ENCODE results near the gene PIP5KL1. TPM values are rescaled to one million over a fixed set of nuclear protein-coding genes. Genes with fewer than 3 reads are reported as not detected.

Gene PIP5KL1
- total RNA-seq, 6 experiments from 2014 or later, result 0.58 to 0.81 (median 0.70) TPM; not detected in 3

- no peak overlapping the region for H3K4me3 ChIP-seq
- H3K9me3 ChIP-seq, result no peaks in the 10 kb centered on the region
- intact Hi-C loops (cut with DNase I), result no loop called here
- TF ChIP-seq POLR2A (IDR thresholded peaks at IDR 0.05), result no peak
- TF ChIP-seq, protein P1, sequence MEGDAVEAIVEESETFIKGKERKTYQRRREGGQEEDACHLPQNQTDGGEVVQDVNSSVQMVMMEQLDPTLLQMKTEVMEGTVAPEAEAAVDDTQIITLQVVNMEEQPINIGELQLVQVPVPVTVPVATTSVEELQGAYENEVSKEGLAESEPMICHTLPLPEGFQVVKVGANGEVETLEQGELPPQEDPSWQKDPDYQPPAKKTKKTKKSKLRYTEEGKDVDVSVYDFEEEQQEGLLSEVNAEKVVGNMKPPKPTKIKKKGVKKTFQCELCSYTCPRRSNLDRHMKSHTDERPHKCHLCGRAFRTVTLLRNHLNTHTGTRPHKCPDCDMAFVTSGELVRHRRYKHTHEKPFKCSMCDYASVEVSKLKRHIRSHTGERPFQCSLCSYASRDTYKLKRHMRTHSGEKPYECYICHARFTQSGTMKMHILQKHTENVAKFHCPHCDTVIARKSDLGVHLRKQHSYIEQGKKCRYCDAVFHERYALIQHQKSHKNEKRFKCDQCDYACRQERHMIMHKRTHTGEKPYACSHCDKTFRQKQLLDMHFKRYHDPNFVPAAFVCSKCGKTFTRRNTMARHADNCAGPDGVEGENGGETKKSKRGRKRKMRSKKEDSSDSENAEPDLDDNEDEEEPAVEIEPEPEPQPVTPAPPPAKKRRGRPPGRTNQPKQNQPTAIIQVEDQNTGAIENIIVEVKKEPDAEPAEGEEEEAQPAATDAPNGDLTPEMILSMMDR (IDR thresholded peaks at IDR 0.05), result no peak
- no peak overlapping the region for H3K27ac ChIP-seq
- 85% methylated on average over 6 of the region's 8 CpGs for WGBS (ENCODE audit: insufficient coverage, low coverage, low lambda C conversion rate, missing lambda C conversion rate)
- peaks cover 0 to 23% (median 12%) of the 10 kb centered on the region in 4 donors for H3K4me1 ChIP-seq
- peaks cover 0 to 48% (median 29%) of the 10 kb centered on the region in 4 donors for H3K36me3 ChIP-seq
- no peaks in the 10 kb centered on the region for H3K27me3 ChIP-seq
- ATAC-seq, result no peak
- DNase-seq, result no peak
These were observed 34.8 kb downstream of the PIP5KL1 start for GRCh38 chr9:127895811-127896210.

- Histone ChIP-seq H3K36me3 (peaks cover 0 to 61% (median 38%) of the 10 kb centered on the region in 4 donors), H3K27ac (no peak overlapping the region), H3K9me3 (no peaks in the 10 kb centered on the region), H3K27me3 (no peaks in the 10 kb centered on the region), H3K4me3 (no peak overlapping the region), H3K4me1 (peaks cover 0 to 21% (median 9%) of the 10 kb centered on the region in 4 donors)
- no peak for TF ChIP-seq POLR2A (IDR thresholded peaks at IDR 0.05)
- TF ChIP-seq, protein P1 (IDR thresholded peaks at IDR 0.05), result no peak
- ATAC-seq (no peak), DNase-seq (no peak)
- 100% methylated on average over 3 of the region's 4 CpGs for WGBS (ENCODE audit: insufficient coverage, low coverage, low lambda C conversion rate, missing lambda C conversion rate)
- intact Hi-C loops (cut with DNase I), result no loop called here
These were observed 37.2 kb downstream of the PIP5KL1 start for GRCh38 chr9:127893392-127893791.

DNA sequence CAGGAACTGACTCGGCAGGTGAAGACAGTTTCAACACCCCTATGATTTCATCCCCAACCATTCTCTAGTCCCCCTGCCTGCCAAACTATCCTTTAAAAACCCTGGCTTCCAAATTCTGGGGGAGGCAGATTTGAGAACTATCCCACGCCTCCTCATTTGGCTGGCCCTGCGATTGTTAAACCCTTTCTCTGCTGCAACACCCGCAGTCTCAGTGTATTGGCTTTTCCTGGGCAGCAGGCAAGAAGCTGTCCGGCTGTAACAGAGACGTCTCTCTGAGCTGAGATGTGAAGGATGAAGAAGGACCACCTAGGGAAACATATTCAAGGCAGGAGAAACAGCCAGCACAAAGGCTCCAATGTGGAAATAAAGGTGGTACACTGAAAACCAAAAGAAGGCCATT, 37.7 kb downstream of the PIP5KL1 start:
- 92% methylated on average over 6 of the region's 6 CpGs for WGBS (ENCODE audit: insufficient coverage, low coverage, low lambda C conversion rate, missing lambda C conversion rate)
- Histone ChIP-seq H3K27ac (no peak overlapping the region), H3K9me3 (no peaks in the 10 kb centered on the region), H3K4me3 (no peak overlapping the region), H3K36me3 (peaks cover 0 to 65% (median 40%) of the 10 kb centered on the region in 4 donors), H3K27me3 (no peaks in the 10 kb centered on the region), H3K4me1 (peaks cover 0 to 17% (median 7%) of the 10 kb centered on the region in 4 donors)
- TF ChIP-seq, protein P1 (IDR thresholded peaks at IDR 0.05), result no peak
- no peak for TF ChIP-seq POLR2A (IDR thresholded peaks at IDR 0.05)
- ATAC-seq (no peak), DNase-seq (no peak)
- intact Hi-C loops (cut with DNase I), result no loop called here

DNA sequence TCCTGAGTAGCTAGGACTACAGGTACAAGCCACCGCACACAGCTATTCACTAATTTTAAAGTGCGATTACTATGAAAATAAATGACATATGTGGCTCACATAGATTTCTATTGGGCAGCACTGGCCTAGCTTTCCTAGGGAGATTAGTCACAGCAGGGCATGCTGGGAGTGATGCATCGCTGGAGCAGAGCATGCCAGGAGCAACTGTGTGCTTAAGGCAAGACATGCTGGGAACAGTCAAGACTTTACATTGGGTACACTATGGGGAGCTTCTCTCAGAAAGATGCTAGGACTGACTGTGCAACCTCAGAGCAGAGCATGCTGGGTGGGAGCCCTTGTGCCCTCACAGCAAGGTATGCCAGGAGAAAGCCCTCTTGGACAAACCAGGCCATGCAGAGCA, 40.5 kb downstream of the PIP5KL1 start:
- no peak overlapping the region for H3K27ac ChIP-seq
- no peaks in the 10 kb centered on the region for H3K27me3 ChIP-seq
- intact Hi-C loops (cut with DNase I), result no loop called here
- H3K9me3 ChIP-seq, result no peaks in the 10 kb centered on the region
- no peak overlapping the region for H3K4me3 ChIP-seq
- ATAC-seq (no peak), DNase-seq (no peak)
- H3K36me3 ChIP-seq, result peaks cover 6 to 75% (median 45%) of the 10 kb centered on the region in 4 donors
- no peaks in the 10 kb centered on the region for H3K4me1 ChIP-seq
- WGBS (ENCODE audit: insufficient coverage, low coverage, low lambda C conversion rate, missing lambda C conversion rate), result 97% methylated on average over 3 of the region's 3 CpGs
- TF ChIP-seq POLR2A (IDR thresholded peaks at IDR 0.05), result no peak
- TF ChIP-seq, protein P1 (IDR thresholded peaks at IDR 0.05), result no peak

DNA sequence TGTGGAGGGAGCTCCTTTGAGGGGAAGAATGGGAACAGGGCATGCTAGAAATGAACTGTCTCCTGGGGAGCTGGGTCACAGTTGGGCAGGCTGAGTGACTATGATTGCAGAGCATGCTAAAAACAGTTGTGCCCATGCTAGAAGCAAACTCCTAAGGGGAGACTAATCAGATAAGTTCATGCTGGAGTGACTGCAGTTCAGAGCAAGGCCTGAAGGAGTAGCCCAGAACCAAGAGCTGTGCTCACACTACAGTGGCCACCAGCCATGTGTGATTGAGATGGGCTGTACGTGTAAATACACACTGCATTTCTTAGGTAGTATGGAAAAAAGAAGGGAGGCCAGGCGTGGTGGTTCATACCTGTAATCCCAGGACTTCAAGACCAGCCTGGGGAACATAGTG, 42.8 kb downstream of the PIP5KL1 start:
- DNase-seq (no peak), ATAC-seq (no peak)
- intact Hi-C loops (cut with DNase I), result no loop called here
- Histone ChIP-seq H3K36me3 (peaks cover 6 to 57% (median 26%) of the 10 kb centered on the region in 4 donors), H3K27ac (no peak overlapping the region), H3K4me1 (no peaks in the 10 kb centered on the region), H3K4me3 (no peak overlapping the region), H3K9me3 (no peaks in the 10 kb centered on the region), H3K27me3 (no peaks in the 10 kb centered on the region)
- TF ChIP-seq, protein P1 (IDR thresholded peaks at IDR 0.05), result no peak
- TF ChIP-seq POLR2A (IDR thresholded peaks at IDR 0.05), result no peak
- 93% methylated on average over 2 of the region's 2 CpGs for WGBS (ENCODE audit: insufficient coverage, low coverage, low lambda C conversion rate, missing lambda C conversion rate)
